ENCODE results near the gene LCN1.

The LCN1 gene

DNA sequence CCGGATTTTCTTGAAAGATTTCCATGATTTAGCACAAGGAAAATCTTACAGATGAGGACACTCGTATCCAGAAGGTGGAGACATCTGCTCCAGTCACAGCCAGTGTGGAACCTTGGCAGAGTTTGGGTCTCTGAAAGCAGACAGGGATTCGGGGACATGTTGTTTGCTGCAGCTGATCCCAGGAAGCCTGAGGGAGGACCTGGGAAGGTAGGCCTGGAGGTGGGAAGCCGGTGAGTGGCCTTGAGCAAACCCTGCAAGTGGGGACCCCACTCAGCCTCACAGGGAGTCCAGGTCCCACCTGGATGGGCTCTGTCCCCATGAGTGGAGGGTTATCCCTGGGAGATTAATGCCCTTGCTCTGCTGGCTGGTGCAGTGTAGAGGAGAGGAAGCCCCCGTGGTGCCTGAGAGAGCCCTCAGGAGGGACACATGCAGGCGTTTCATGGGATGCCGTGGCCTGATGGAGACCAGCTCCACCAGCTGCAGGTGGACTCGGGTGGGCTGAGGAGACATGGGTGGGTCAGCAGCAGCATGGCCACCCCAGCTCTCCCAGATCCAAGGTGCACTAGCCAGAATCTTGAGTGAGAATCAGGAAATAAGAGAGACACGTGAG, 12.9 kb upstream of the LCN1 start:
- no peak overlapping the region for H3K27ac ChIP-seq (ENCODE audit: low read depth, low read length)
- H3K4me2 ChIP-seq (ENCODE audit: low read length) = no peak overlapping the region
- no peaks in the 10 kb centered on the region; the same call in 1 of the 2 replicates for H3K79me2 ChIP-seq (ENCODE audit: control insufficient read depth, low read length)
- TF ChIP-seq, protein P1, sequence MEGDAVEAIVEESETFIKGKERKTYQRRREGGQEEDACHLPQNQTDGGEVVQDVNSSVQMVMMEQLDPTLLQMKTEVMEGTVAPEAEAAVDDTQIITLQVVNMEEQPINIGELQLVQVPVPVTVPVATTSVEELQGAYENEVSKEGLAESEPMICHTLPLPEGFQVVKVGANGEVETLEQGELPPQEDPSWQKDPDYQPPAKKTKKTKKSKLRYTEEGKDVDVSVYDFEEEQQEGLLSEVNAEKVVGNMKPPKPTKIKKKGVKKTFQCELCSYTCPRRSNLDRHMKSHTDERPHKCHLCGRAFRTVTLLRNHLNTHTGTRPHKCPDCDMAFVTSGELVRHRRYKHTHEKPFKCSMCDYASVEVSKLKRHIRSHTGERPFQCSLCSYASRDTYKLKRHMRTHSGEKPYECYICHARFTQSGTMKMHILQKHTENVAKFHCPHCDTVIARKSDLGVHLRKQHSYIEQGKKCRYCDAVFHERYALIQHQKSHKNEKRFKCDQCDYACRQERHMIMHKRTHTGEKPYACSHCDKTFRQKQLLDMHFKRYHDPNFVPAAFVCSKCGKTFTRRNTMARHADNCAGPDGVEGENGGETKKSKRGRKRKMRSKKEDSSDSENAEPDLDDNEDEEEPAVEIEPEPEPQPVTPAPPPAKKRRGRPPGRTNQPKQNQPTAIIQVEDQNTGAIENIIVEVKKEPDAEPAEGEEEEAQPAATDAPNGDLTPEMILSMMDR (IDR thresholded peaks at IDR 0.05; ENCODE audit: low read depth, low read length, poor library complexity, severe bottlenecking) = no peak
- TF ChIP-seq EZH2phosphoT487 (IDR thresholded peaks at IDR 0.05; ENCODE audit: borderline replicate concordance, low read length) = no peak
- H3K4me1 ChIP-seq (ENCODE audit: control insufficient read depth, low read length) = no peaks in the 10 kb centered on the region
- H3K36me3 ChIP-seq (ENCODE audit: control insufficient read depth, low read length) = peaks cover 21% of the 10 kb centered on the region
- H3K27me3 ChIP-seq (ENCODE audit: control insufficient read depth, low read length) = no peaks in the 10 kb centered on the region
- H3K4me3 ChIP-seq (ENCODE audit: low read length) = no peak overlapping the region
- no peaks in the 10 kb centered on the region for H3F3A ChIP-seq (ENCODE audit: control insufficient read depth, insufficient read depth)
- peaks cover 7% of the 10 kb centered on the region; the same call in 1 of the 2 replicates for H4K20me1 ChIP-seq (ENCODE audit: control insufficient read depth, insufficient read depth, low read depth, low read length)
- H3K9me3 ChIP-seq (ENCODE audit: control insufficient read depth, insufficient read depth, low read length) = no peaks in the 10 kb centered on the region; the same call in 1 of the 2 replicates
- H3K9me2 ChIP-seq (replicated peaks; ENCODE audit: control insufficient read depth, low read length) = no peaks in the 10 kb centered on the region

DNA sequence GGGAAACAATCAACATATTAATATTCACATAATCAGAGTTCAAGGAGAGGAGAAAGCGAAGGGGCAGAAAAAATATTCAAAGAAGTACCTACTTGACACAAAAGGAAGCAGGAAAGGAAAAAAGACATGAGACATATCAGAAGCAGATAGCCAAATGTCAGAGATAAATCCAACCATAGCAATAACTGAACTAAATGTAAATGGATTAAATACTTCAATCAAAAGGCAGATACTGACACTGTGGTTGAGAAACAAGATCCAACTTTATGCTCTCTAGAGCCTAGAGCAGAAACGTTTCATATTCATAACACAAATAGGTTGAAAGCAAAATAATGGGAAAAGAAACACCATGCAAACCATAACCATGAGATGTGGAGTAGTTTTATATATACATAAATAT, 11.8 kb upstream of the LCN1 start:
- Histone ChIP-seq H3K4me1 (ENCODE audit: control insufficient read depth, low read length) (no peaks in the 10 kb centered on the region), H4K20me1 (ENCODE audit: control insufficient read depth, insufficient read depth, low read depth, low read length) (peaks cover 7% of the 10 kb centered on the region; the same call in 1 of the 2 replicates), H3K27ac (ENCODE audit: low read depth, low read length) (no peak overlapping the region), H3K36me3 (ENCODE audit: control insufficient read depth, low read length) (peaks cover 10% of the 10 kb centered on the region), H3K4me3 (ENCODE audit: low read length) (no peak overlapping the region), H3K4me2 (ENCODE audit: low read length) (no peak overlapping the region), H3K9me2 (replicated peaks; ENCODE audit: control insufficient read depth, low read length) (no peaks in the 10 kb centered on the region), H3K79me2 (ENCODE audit: control insufficient read depth, low read length) (no peaks in the 10 kb centered on the region), H3K27me3 (ENCODE audit: control insufficient read depth, low read length) (no peaks in the 10 kb centered on the region), H3F3A (ENCODE audit: control insufficient read depth, insufficient read depth) (no peaks in the 10 kb centered on the region), H3K9me3 (ENCODE audit: control insufficient read depth, insufficient read depth, low read length) (no peaks in the 10 kb centered on the region; the same call in 1 of the 2 replicates)
- no peak for TF ChIP-seq EZH2phosphoT487 (IDR thresholded peaks at IDR 0.05; ENCODE audit: borderline replicate concordance, low read length)
- TF ChIP-seq, protein P1 (IDR thresholded peaks at IDR 0.05; ENCODE audit: low read depth, low read length, poor library complexity, severe bottlenecking) = no peak

DNA sequence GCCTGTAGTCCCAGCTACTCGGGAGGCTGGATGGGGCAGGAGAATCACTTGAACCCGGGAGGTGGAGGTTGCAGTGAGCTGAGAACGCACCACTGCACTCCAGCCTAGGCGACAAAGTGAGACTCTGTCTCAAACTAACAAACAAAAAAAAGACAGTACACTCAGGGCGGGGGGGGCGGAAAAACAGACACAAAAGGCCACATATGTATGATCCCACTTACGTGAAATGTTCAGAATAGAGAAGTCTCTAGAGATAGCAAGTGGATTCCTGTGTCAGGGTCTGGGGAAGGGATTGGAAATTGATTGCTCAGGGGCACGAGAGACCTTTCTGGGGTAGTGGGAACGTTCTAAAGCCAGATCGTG, 9.0 kb upstream of the LCN1 start:
- no peaks in the 10 kb centered on the region for H3K79me2 ChIP-seq (ENCODE audit: control insufficient read depth, low read length)

More for the DNA sequence above, 9.0 kb upstream of the LCN1 start:
- no peak overlapping the region for H3K27ac ChIP-seq (ENCODE audit: low read depth, low read length)
- no peaks in the 10 kb centered on the region for H3F3A ChIP-seq (ENCODE audit: control insufficient read depth, insufficient read depth)
- no peak overlapping the region for H3K4me2 ChIP-seq (ENCODE audit: low read length)
- H3K9me2 ChIP-seq (replicated peaks; ENCODE audit: control insufficient read depth, low read length) = no peaks in the 10 kb centered on the region
- no peaks in the 10 kb centered on the region; the same call in 1 of the 2 replicates for H3K9me3 ChIP-seq (ENCODE audit: control insufficient read depth, insufficient read depth, low read length)
- TF ChIP-seq, protein P1 (IDR thresholded peaks at IDR 0.05; ENCODE audit: low read depth, low read length, poor library complexity, severe bottlenecking) = no peak
- TF ChIP-seq EZH2phosphoT487 (IDR thresholded peaks at IDR 0.05; ENCODE audit: borderline replicate concordance, low read length) = no peak
- no peaks in the 10 kb centered on the region for H3K27me3 ChIP-seq (ENCODE audit: control insufficient read depth, low read length)
- no peaks in the 10 kb centered on the region for H3K4me1 ChIP-seq (ENCODE audit: control insufficient read depth, low read length)
- H3K36me3 ChIP-seq (ENCODE audit: control insufficient read depth, low read length) = no peaks in the 10 kb centered on the region
- H4K20me1 ChIP-seq (ENCODE audit: control insufficient read depth, insufficient read depth, low read depth, low read length) = no peaks in the 10 kb centered on the region
- no peak overlapping the region for H3K4me3 ChIP-seq (ENCODE audit: low read length)

Measured in DOHH2 (cell line).